Esophagus (tissue), 2 donors: ENCODE results near the gene MSRB2. TPM values are rescaled to one million over a fixed set of nuclear protein-coding genes. Genes with fewer than 3 reads are reported as not detected.

Experiments
- H3K27ac ChIP-seq, 2 donors: one replicate each; pipeline ENCODE4 v1.5.1; 2013; ENCODE audit warnings: low read depth in 2 of 2, mild to moderate bottlenecking in 2 of 2, inconsistent platforms in 1 of 2, low read length in 1 of 2, moderate library complexity in 1 of 2
- H3K27me3 ChIP-seq, 2 donors: one replicate each; pipeline ENCODE4 v1.6.1; 2013; ENCODE audit warnings: low read length in 2 of 2, control low read depth in 1 of 2, mild to moderate bottlenecking in 1 of 2; ENCODE audit not compliant: insufficient read depth in 2 of 2, control insufficient read depth in 1 of 2
- H3K36me3 ChIP-seq, 2 donors: one replicate each; pipeline ENCODE4 v1.6.1; 2013; ENCODE audit warnings: low read length in 1 of 2; ENCODE audit not compliant: control insufficient read depth in 2 of 2, insufficient read depth in 2 of 2
- H3K4me1 ChIP-seq, 2 donors: one replicate each; pipeline ENCODE4 v1.6.1; 2013; ENCODE audit warnings: low read length in 1 of 2; ENCODE audit not compliant: control insufficient read depth in 2 of 2, insufficient read depth in 2 of 2
- H3K4me3 ChIP-seq, 2 donors: one replicate each; pipeline ENCODE4 v1.5.1; 2013; ENCODE audit warnings: low read length in 2 of 2, mild to moderate bottlenecking in 2 of 2, low read depth in 1 of 2, moderate library complexity in 1 of 2
- H3K9me3 ChIP-seq, 2 donors: one replicate each; pipeline ENCODE4 v1.6.1; 2013; ENCODE audit warnings: mild to moderate bottlenecking in 2 of 2, low read depth in 1 of 2, low read length in 1 of 2, moderate library complexity in 1 of 2; ENCODE audit not compliant: control insufficient read depth in 2 of 2, insufficient read depth in 1 of 2
- WGBS, 2 donors: extraction: QIAGEN DNeasy Blood & Tissue Kit; methylation state at CpG; one replicate each; pipeline ENCODE4 v1.1.7; 2013; 5-methylcytosine and 5-hydroxymethylcytosine counted together
- polyA plus RNA-seq, 2 donors: library from polyadenylated mRNA; stranded (reverse); fragments of 200-250 nt; gene quantifications; one replicate each; pipeline ENCODE4 v1.2.3, GENCODE V29; 2013
- donor health status: healthy with polysubstance abuse.
- donor health status: Bipolar disorder and iron deficiency.

Gene MSRB2
- polyA plus RNA-seq, 2 donors = 15.9 to 18.7 TPM

- Histone ChIP-seq H3K27ac (no peak overlapping the region), H3K36me3 (peaks cover 12 to 15% of the 10 kb centered on the region in 2 donors), H3K9me3 (no peaks in the 10 kb centered on the region), H3K4me3 (no peak overlapping the region), H3K27me3 (no peaks in the 10 kb centered on the region), H3K4me1 (no peaks in the 10 kb centered on the region)
- WGBS, 2 donors = 91 to 92% methylated on average over 10 of the region's 10 CpGs
These were observed 11.1 kb downstream of the MSRB2 start for GRCh38 chr10:23106331-23107072.

DNA sequence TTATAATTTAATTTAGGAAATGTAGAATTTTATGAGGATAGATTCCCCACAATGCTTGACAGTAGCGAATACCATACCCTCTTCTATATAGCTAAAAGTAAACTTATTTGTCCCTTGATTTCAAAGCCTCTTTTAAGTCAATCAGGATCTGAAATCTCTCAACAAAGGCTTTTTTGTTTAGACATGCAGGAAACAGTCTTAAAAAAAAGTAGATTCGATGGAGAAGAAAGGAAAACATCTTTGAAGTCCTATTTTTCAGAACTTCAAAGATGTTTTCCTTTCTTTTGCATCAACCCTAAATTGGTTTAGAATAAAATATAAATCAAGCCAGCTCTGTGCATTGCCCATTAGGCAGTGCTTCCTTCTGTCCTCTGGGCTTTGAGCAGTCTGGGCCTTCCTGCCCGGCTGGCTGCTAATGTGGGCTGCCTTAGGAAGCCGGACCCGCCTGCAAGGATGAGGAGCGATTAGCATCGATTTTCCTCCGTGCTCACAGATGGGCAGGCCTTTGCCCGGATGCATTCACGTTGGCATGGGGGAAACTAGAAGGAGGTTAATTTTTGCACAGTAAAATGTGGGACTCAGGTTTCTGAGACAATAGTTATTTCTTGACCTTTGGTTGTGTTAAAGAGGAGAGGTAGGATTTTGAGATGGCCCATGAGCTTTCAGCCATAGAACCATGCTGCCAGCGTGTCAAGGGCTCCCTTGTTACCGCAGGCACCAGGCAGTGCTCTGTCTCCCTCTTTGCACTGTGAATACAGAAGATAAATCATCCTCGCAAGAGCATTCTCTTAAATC, 15.5 kb downstream of the MSRB2 start:
- Histone ChIP-seq H3K9me3 (no peaks in the 10 kb centered on the region), H3K27ac (no peak overlapping the region), H3K27me3 (no peaks in the 10 kb centered on the region), H3K4me1 (no peaks in the 10 kb centered on the region), H3K4me3 (no peak overlapping the region), H3K36me3 (peaks cover 7 to 10% of the 10 kb centered on the region in 2 donors)
- 86 to 87% methylated on average over 13 of the region's 13 CpGs for WGBS, 2 donors

- H3K27me3 ChIP-seq = no peaks in the 10 kb centered on the region
- no peak overlapping the region for H3K4me3 ChIP-seq
- H3K27ac ChIP-seq = no peak overlapping the region
- no peaks in the 10 kb centered on the region for H3K4me1 ChIP-seq
- WGBS, 2 donors = 88 to 91% methylated on average over 2 of the region's 2 CpGs
- H3K36me3 ChIP-seq = peaks cover 5 to 10% of the 10 kb centered on the region in 2 donors
- no peaks in the 10 kb centered on the region for H3K9me3 ChIP-seq
These were observed 16.3 kb downstream of the MSRB2 start for GRCh38 chr10:23111517-23112286.

DNA sequence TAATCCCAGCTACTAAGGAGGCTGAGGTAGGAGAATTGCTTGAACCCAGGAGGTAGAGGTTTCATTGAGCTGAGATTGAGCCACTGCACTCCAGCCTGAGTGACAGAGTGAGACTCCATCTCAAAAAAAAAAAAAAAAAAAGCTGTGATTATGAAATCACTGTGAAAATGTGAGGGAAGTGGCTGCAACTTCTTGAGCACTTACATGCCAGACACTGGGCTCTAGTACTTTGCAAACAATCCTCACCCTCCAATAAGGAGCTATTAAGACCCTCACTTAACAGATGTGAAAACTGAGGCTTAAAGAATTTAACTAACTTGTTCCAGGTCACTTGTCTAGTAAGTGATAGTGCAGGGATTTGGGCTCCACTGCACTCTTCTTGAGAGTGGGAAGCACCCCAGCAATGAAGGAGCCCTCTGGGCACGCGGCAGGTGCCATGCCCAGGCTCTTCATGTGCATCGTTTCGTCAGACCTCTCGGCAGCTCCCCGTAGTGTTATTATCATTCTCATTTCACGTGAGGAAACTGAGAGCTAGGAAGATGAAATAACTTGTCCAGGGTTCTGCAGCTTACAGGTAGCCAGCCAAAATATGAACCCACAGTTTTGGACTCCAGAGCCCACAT, 19.0 kb downstream of the MSRB2 start:
- no peaks in the 10 kb centered on the region for H3K4me1 ChIP-seq
- H3K27ac ChIP-seq = no peak overlapping the region
- no peaks in the 10 kb centered on the region for H3K9me3 ChIP-seq
- peaks cover 8 to 10% of the 10 kb centered on the region in 2 donors for H3K36me3 ChIP-seq
- no peak overlapping the region for H3K4me3 ChIP-seq
- 94 to 97% methylated on average over 7 of the region's 7 CpGs for WGBS, 2 donors
- no peaks in the 10 kb centered on the region for H3K27me3 ChIP-seq

GRCh38 chr10:23116486-23117205, 21.3 kb downstream of the MSRB2 start:
- peaks cover 3 to 9% of the 10 kb centered on the region in 2 donors for H3K36me3 ChIP-seq
- 78 to 82% methylated on average over 4 of the region's 4 CpGs for WGBS, 2 donors
- H3K27ac ChIP-seq = no peak overlapping the region
- no peaks in the 10 kb centered on the region for H3K4me1 ChIP-seq
- no peaks in the 10 kb centered on the region for H3K9me3 ChIP-seq
- no peak overlapping the region for H3K4me3 ChIP-seq
- no peaks in the 10 kb centered on the region for H3K27me3 ChIP-seq

GRCh38 chr10:23120001-23120934, 24.9 kb downstream of the MSRB2 start:
- 88 to 89% methylated on average over 11 of the region's 11 CpGs for WGBS, 2 donors
- H3K9me3 ChIP-seq = no peaks in the 10 kb centered on the region
- no peak overlapping the region for H3K4me3 ChIP-seq
- H3K36me3 ChIP-seq = peaks cover 0 to 9% of the 10 kb centered on the region in 2 donors
- no peaks in the 10 kb centered on the region for H3K4me1 ChIP-seq
- H3K27ac ChIP-seq = no peak overlapping the region
- no peaks in the 10 kb centered on the region for H3K27me3 ChIP-seq

- no peaks in the 10 kb centered on the region for H3K27me3 ChIP-seq
- H3K27ac ChIP-seq = no peak overlapping the region
- no peak overlapping the region for H3K4me3 ChIP-seq
- no peaks in the 10 kb centered on the region for H3K4me1 ChIP-seq
- peaks cover 0 to 9% of the 10 kb centered on the region in 2 donors for H3K36me3 ChIP-seq
- H3K9me3 ChIP-seq = no peaks in the 10 kb centered on the region
- WGBS, 2 donors = 91 to 95% methylated on average over 5 of the region's 5 CpGs
These were observed 25.8 kb downstream of the MSRB2 start for GRCh38 chr10:23121135-23121534.

- WGBS, 2 donors = 92 to 97% methylated on average over 4 of the region's 4 CpGs
- Histone ChIP-seq H3K9me3 (no peaks in the 10 kb centered on the region), H3K36me3 (no peaks in the 10 kb centered on the region), H3K27me3 (no peaks in the 10 kb centered on the region), H3K4me1 (no peaks in the 10 kb centered on the region), H3K4me3 (no peak overlapping the region), H3K27ac (no peak overlapping the region)
These were observed 41.1 kb downstream of the MSRB2 start for GRCh38 chr10:23136462-23136861.
